Measurements from ENCODE around the gene AAK1.

- no peak for TF ChIP-seq ETV6 (conservative IDR thresholded peaks at IDR 0.05 in 1 of 2, IDR thresholded peaks at IDR 0.05 in 1 of 2; ENCODE audit: borderline replicate concordance in 1 of 2, low read depth in 1 of 2)
- no peak for TF ChIP-seq RB1 (IDR thresholded peaks at IDR 0.05; ENCODE audit: borderline replicate concordance)
- TF ChIP-seq CTCF (IDR thresholded peaks at IDR 0.05 in 2 of 3, conservative IDR thresholded peaks at IDR 0.05 in 1 of 3; ENCODE audit: control insufficient read depth in 2 of 3, extremely low read depth in 1 of 3, insufficient read depth in 1 of 3, low read depth in 3 of 3, low read length in 3 of 3): no peak
- no peak for TF ChIP-seq SP1 (IDR thresholded peaks at IDR 0.05; ENCODE audit: low read depth, low read length)
- no peak for TF ChIP-seq ZNF384 (IDR thresholded peaks at IDR 0.05; ENCODE audit: borderline replicate concordance, low read depth, low read length)
- no peak for TF ChIP-seq POLR2AphosphoS5 (IDR thresholded peaks at IDR 0.05; ENCODE audit: low read length)
- TF ChIP-seq POLR2A (IDR thresholded peaks at IDR 0.05; ENCODE audit: low read depth, low read length): no peak
- TF ChIP-seq YY1 (IDR thresholded peaks at IDR 0.05; ENCODE audit: low read depth, low read length): no peak
- no peak for TF ChIP-seq TBL1XR1 (IDR thresholded peaks at IDR 0.05; ENCODE audit: low read depth, low read length)
- TF ChIP-seq IKZF1 (conservative IDR thresholded peaks at IDR 0.05): no peak
Measured at GRCh38 chr2:69665152-69665551, 21.6 kb upstream of the AAK1 start.

All from GM12878 (cell line).